IPS-20b (cell line): ENCODE results near the gene SH2B2.
"Not testable (repeated sequence)": the region's sequence is repeated elsewhere in the genome, so short reads cannot be mapped to it uniquely, and the experiment has no call there.

Experiments used
- H3K27ac ChIP-seq: one replicate; pipeline ENCODE4 v1.5.1; 2013; ENCODE audit warnings: low read length
- H3K27me3 ChIP-seq: 2 replicates; pipeline ENCODE4 v1.6.1; 2013; ENCODE audit warnings: mild to moderate bottlenecking, low read length, inconsistent platforms; ENCODE audit not compliant: insufficient read depth
- H3K36me3 ChIP-seq: 2 replicates; pipeline ENCODE4 v1.6.1; 2013; ENCODE audit warnings: low read depth, mild to moderate bottlenecking, inconsistent platforms, low read length, moderate library complexity; ENCODE audit not compliant: insufficient read depth
- H3K4me1 ChIP-seq: 2 replicates; pipeline ENCODE4 v1.6.1; 2013; ENCODE audit warnings: mild to moderate bottlenecking, control low read depth, inconsistent platforms, low read length, moderate library complexity; ENCODE audit not compliant: insufficient read depth
- H3K4me3 ChIP-seq: 2 replicates; pipeline ENCODE4 v1.5.1; 2013; ENCODE audit warnings: mild to moderate bottlenecking, low read length, inconsistent platforms
- H3K9ac ChIP-seq: 2 replicates; pipeline ENCODE4 v1.6.1; 2013; ENCODE audit warnings: low read depth, mild to moderate bottlenecking, inconsistent platforms, low read length, moderate library complexity
- H3K9me3 ChIP-seq: 2 replicates; pipeline ENCODE4 v1.6.1; 2013; ENCODE audit warnings: mild to moderate bottlenecking, low read depth, low read length, inconsistent platforms; ENCODE audit not compliant: insufficient read depth

SH2B2 gene

GRCh38 chr7:102330666-102331460 is 44.2 kb downstream of the SH2B2 start:
- H3K36me3 ChIP-seq, H3K27me3 ChIP-seq, H3K9ac ChIP-seq, H3K9me3 ChIP-seq, H3K4me3 ChIP-seq, H3K27ac ChIP-seq, H3K4me1 ChIP-seq: not testable (repeated sequence)

GRCh38 chr7:102335574-102335973 is 48.9 kb downstream of the SH2B2 start:
- H3K36me3 ChIP-seq, H3K27ac ChIP-seq, H3K9me3 ChIP-seq, H3K4me1 ChIP-seq, H3K9ac ChIP-seq, H3K4me3 ChIP-seq, H3K27me3 ChIP-seq: not testable (repeated sequence)

GRCh38 chr7:102337002-102337401 is 50.3 kb downstream of the SH2B2 start:
- H3K36me3 ChIP-seq, H3K9ac ChIP-seq, H3K4me3 ChIP-seq, H3K27me3 ChIP-seq, H3K9me3 ChIP-seq, H3K4me1 ChIP-seq, H3K27ac ChIP-seq: not testable (repeated sequence)

- not testable (repeated sequence) for H3K4me3 ChIP-seq, H3K27ac ChIP-seq, H3K9ac ChIP-seq, H3K27me3 ChIP-seq, H3K4me1 ChIP-seq, H3K9me3 ChIP-seq, H3K36me3 ChIP-seq
Measured at GRCh38 chr7:102337420-102337819, 50.8 kb downstream of the SH2B2 start.

GRCh38 chr7:102340599-102341368 is 54.1 kb downstream of the SH2B2 start:
- H3K27me3 ChIP-seq, H3K9me3 ChIP-seq, H3K4me1 ChIP-seq, H3K9ac ChIP-seq, H3K4me3 ChIP-seq, H3K27ac ChIP-seq, H3K36me3 ChIP-seq: not testable (repeated sequence)

GRCh38 chr7:102346983-102347382 is 60.3 kb downstream of the SH2B2 start:
- not testable (repeated sequence) for H3K36me3 ChIP-seq, H3K4me3 ChIP-seq, H3K27ac ChIP-seq, H3K9ac ChIP-seq, H3K27me3 ChIP-seq, H3K9me3 ChIP-seq, H3K4me1 ChIP-seq

- H3K4me1 ChIP-seq, H3K4me3 ChIP-seq, H3K9ac ChIP-seq, H3K9me3 ChIP-seq, H3K27me3 ChIP-seq, H3K36me3 ChIP-seq, H3K27ac ChIP-seq: not testable (repeated sequence)
Measured at GRCh38 chr7:102356344-102356743, 69.7 kb downstream of the SH2B2 start, which contains the start of gene SPDYE6. TSS of gene SPDYE6 (minus strand) at chr7:102356444. CDS start at chr7:102356023, 421 bp downstream.

- H3K4me1 ChIP-seq, H3K36me3 ChIP-seq, H3K27me3 ChIP-seq, H3K9me3 ChIP-seq, H3K27ac ChIP-seq: not testable (repeated sequence)
- Histone ChIP-seq H3K9ac (peak overlapping the region; percentile 72; the same call in 1 of the 2 replicates), H3K4me3 (peak overlapping the region; percentile 70)
Measured at GRCh38 chr7:102363549-102364393, 77.1 kb downstream of the SH2B2 start.

- H3K4me1 ChIP-seq, H3K9me3 ChIP-seq, H3K36me3 ChIP-seq, H3K27me3 ChIP-seq, H3K27ac ChIP-seq: not testable (repeated sequence)
- Histone ChIP-seq H3K4me3 (peak overlapping the region; percentile 70), H3K9ac (peak overlapping the region; percentile 72; the same call in 1 of the 2 replicates)
Measured at GRCh38 chr7:102364394-102364886, 77.8 kb downstream of the SH2B2 start.

- H3K9me3 ChIP-seq, H3K27me3 ChIP-seq, H3K4me3 ChIP-seq, H3K9ac ChIP-seq, H3K27ac ChIP-seq, H3K36me3 ChIP-seq, H3K4me1 ChIP-seq: not testable (repeated sequence)
Measured at GRCh38 chr7:102365390-102365789, 78.7 kb downstream of the SH2B2 start.

GRCh38 chr7:102370038-102370437 is 83.4 kb downstream of the SH2B2 start:
- not testable (repeated sequence) for H3K36me3 ChIP-seq, H3K27me3 ChIP-seq, H3K9me3 ChIP-seq, H3K4me3 ChIP-seq, H3K4me1 ChIP-seq, H3K27ac ChIP-seq, H3K9ac ChIP-seq
